Transverse colon (tissue), 4 donors: ENCODE data around the gene CACNA1C. TPM values are rescaled to one million over a fixed set of nuclear protein-coding genes. Genes with fewer than 3 reads are reported as not detected.

Experiments
- DNase-seq: peaks from one replicate; pipeline ENCODE4 v3.0.0-alpha.2; 2019
- H3K27ac ChIP-seq, 4 donors: fragments of 200-600 bp; sonication (generic); 2 replicates each; pipeline ENCODE4 v1.5.1; 2016 to 2018; ENCODE audit warnings: inconsistent platforms in 4 of 4
- H3K27me3 ChIP-seq: fragments of 200-600 bp; sonication (generic); 2 replicates; pipeline ENCODE4 v1.5.1; 2017; ENCODE audit warnings: inconsistent platforms
- H3K36me3 ChIP-seq, 4 donors: fragments of 200-600 bp; sonication (generic); 2 replicates each; pipeline ENCODE4 v1.5.1; 2017 to 2019; ENCODE audit warnings: inconsistent platforms in 4 of 4
- H3K4me1 ChIP-seq, 4 donors: fragments of 200-600 bp; sonication (generic); 2 replicates each; pipeline ENCODE4 v1.5.1; 2017 to 2020; ENCODE audit warnings: inconsistent platforms in 4 of 4
- H3K4me3 ChIP-seq, 4 donors: fragments of 200-600 bp; sonication (generic); 1 replicate in 1 of 4; 2 replicates in 3 of 4; pipeline versions ENCODE4 v1.5.1 to v1.6.1; 2017 to 2019; ENCODE audit warnings: inconsistent platforms in 4 of 4
- H3K9me3 ChIP-seq, 2 donors: fragments of 200-600 bp; sonication (generic); 2 replicates each; pipeline ENCODE4 v1.5.1; 2017 to 2019; ENCODE audit warnings: inconsistent platforms in 2 of 2
- CTCF ChIP-seq, 5 experiments: fragments of 200-600 bp in 3 of 5; fragments of 450-650 bp in 2 of 5; sonication (generic) in 3 of 5; IDR thresholded peaks; 1 replicate in 2 of 5; 2 replicates in 3 of 5; pipeline ENCODE4 v1.5.1; 2016 to 2017; ENCODE audit warnings: antibody characterized with exemption in 5 of 5, inconsistent platforms in 3 of 5, mild to moderate bottlenecking in 2 of 5, moderate library complexity in 1 of 5
- EP300 ChIP-seq: sonication (generic); formaldehyde crosslinking; IDR thresholded peaks from one replicate; pipeline ENCODE4 v1.6.1; 2017; ENCODE audit warnings: antibody characterized with exemption, low read depth
- POLR2A ChIP-seq: fragments of 450-650 bp; IDR thresholded peaks from one replicate; pipeline ENCODE4 v1.6.1; 2016; ENCODE audit warnings: antibody characterized with exemption, mild to moderate bottlenecking, moderate library complexity
- POLR2AphosphoS5 ChIP-seq, 3 donors: sonication (generic); formaldehyde crosslinking; IDR thresholded peaks; one replicate each; pipeline ENCODE4 v1.6.1; 2016; ENCODE audit warnings: antibody characterized with exemption in 3 of 3
- WGBS, 2 donors: methylation state at CpG; one replicate each; pipeline ENCODE4 v1.1.5; 2018; ENCODE audit warnings: low coverage in 1 of 2; 5-methylcytosine and 5-hydroxymethylcytosine counted together
- in situ Hi-C, 4 donors: fragments of 200-750 bp; cut with MboI; loops; one replicate each; pipeline versions ENCODE4 v1.15.0 to v1.15.1; 2017; ENCODE audit warnings: low sequenced_read_pairs in 3 of 4, low pct_ligation_motif_present in 1 of 4, low pct_unique_long_range_greater_than_20kb in 1 of 4
- intact Hi-C: fragments of 100-400 bp; cut with DNase I; formaldehyde crosslinking; loops from one replicate; pipeline ENCODE4 v1.15.1; 2023; ENCODE audit warnings: low total_unique reads
- total RNA-seq, 4 donors: library from RNA; depleted of rRNA; stranded (reverse); fragments of >200 nt; gene quantifications; one replicate each; pipeline ENCODE4 v1.1.0, GENCODE V29; 2016

Gene CACNA1C
- total RNA-seq, 4 donors from 2014 or later = 18.8 to 35.2 (median 24.8) TPM

GRCh38 chr12:2453076-2453760 lies 400.4 kb downstream of the CACNA1C start:
- Histone ChIP-seq H3K4me3 (no peak overlapping the region), H3K36me3 (no peaks in the 10 kb centered on the region), H3K9me3 (no peaks in the 10 kb centered on the region), H3K4me1 (no peaks in the 10 kb centered on the region), H3K27me3 (no peaks in the 10 kb centered on the region), H3K27ac (no peak overlapping the region)
- DNase-seq = no peak
- in situ Hi-C loops (no loop called here), intact Hi-C loops (no loop called here)
- TF ChIP-seq POLR2A (no peak), POLR2AphosphoS5 (IDR thresholded peaks at IDR 0.05) (no peak)
- WGBS, 2 donors = 73 to 87% methylated on average over 8 to 15 of the region's 15 CpGs

- no peak for TF ChIP-seq CTCF (IDR thresholded peaks at IDR 0.05)
- TF ChIP-seq EP300 = no peak
- TF ChIP-seq POLR2AphosphoS5 (IDR thresholded peaks at IDR 0.05) = no peak
- no peak for TF ChIP-seq POLR2A
- Histone ChIP-seq H3K36me3 (no peaks in the 10 kb centered on the region), H3K4me1 (no peaks in the 10 kb centered on the region), H3K27ac (no peak overlapping the region), H3K27me3 (no peaks in the 10 kb centered on the region), H3K4me3 (no peak overlapping the region), H3K9me3 (no peaks in the 10 kb centered on the region)
- no peak for DNase-seq
- in situ Hi-C loops = no loop called here
- intact Hi-C loops = no loop called here
These were observed 400.9 kb downstream of the CACNA1C start for GRCh38 chr12:2453761-2454090.

- no peaks in the 10 kb centered on the region for H3K36me3 ChIP-seq
- no peaks in the 10 kb centered on the region for H3K27me3 ChIP-seq
- no peak for DNase-seq
- intact Hi-C loops (no loop called here), in situ Hi-C loops (no loop called here)
- H3K9me3 ChIP-seq = no peaks in the 10 kb centered on the region
- 77 to 85% methylated on average over 8 to 20 of the region's 20 CpGs for WGBS, 2 donors
- H3K4me1 ChIP-seq = no peaks in the 10 kb centered on the region
- H3K27ac ChIP-seq = no peak overlapping the region
- no peak overlapping the region for H3K4me3 ChIP-seq
- TF ChIP-seq CTCF (IDR thresholded peaks at IDR 0.05) (no peak), EP300 (no peak), POLR2A (no peak), POLR2AphosphoS5 (IDR thresholded peaks at IDR 0.05) (no peak)
These were observed 401.9 kb downstream of the CACNA1C start for GRCh38 chr12:2454601-2455177.

- in situ Hi-C loops = no loop called here
- TF ChIP-seq EP300 (no peak), POLR2A (no peak), POLR2AphosphoS5 (IDR thresholded peaks at IDR 0.05) (no peak), CTCF (IDR thresholded peaks at IDR 0.05) (no peak)
- Histone ChIP-seq H3K27ac (no peak overlapping the region), H3K4me1 (no peaks in the 10 kb centered on the region), H3K9me3 (no peaks in the 10 kb centered on the region), H3K36me3 (no peaks in the 10 kb centered on the region), H3K4me3 (no peak overlapping the region), H3K27me3 (no peaks in the 10 kb centered on the region)
- intact Hi-C loops = no loop called here
- no peak for DNase-seq
- 93 to 99% methylated on average over 8 to 9 of the region's 9 CpGs for WGBS, 2 donors
These were observed 402.6 kb downstream of the CACNA1C start for GRCh38 chr12:2455410-2455809.
